ENCODE data around the gene TRIM72. TPM values are rescaled to one million over a fixed set of nuclear protein-coding genes. Genes with fewer than 3 reads are reported as not detected.

TRIM72 gene
- total RNA-seq, 4 donors from 2014 or later, result not detected

GRCh38 chr16:31187808-31188189 is 26.1 kb upstream of the TRIM72 start:
- no peaks in the 10 kb centered on the region for H3K9me3 ChIP-seq
- H3K27ac ChIP-seq, result no peak overlapping the region
- no peak overlapping the region for H3K4me3 ChIP-seq
- H3K36me3 ChIP-seq, result peaks cover 0 to 100% (median 4%) of the 10 kb centered on the region in 3 donors
- TF ChIP-seq CTCF (IDR thresholded peaks at IDR 0.05) (no peak), POLR2A (IDR thresholded peaks at IDR 0.05) (no peak)
- no peaks in the 10 kb centered on the region for H3K27me3 ChIP-seq
- DNase-seq, result no peak
- H3K4me1 ChIP-seq, result peaks cover 0 to 14% (median 3%) of the 10 kb centered on the region in 4 donors

GRCh38 chr16:31188450-31189411 is 25.2 kb upstream of the TRIM72 start:
- Histone ChIP-seq H3K9me3 (no peaks in the 10 kb centered on the region), H3K27me3 (no peaks in the 10 kb centered on the region), H3K4me1 (peaks cover 0 to 5% (median 0%) of the 10 kb centered on the region in 4 donors), H3K36me3 (peaks cover 0 to 100% (median 4%) of the 10 kb centered on the region in 3 donors), H3K27ac (no peak overlapping the region), H3K4me3 (no peak overlapping the region)
- TF ChIP-seq POLR2A (IDR thresholded peaks at IDR 0.05) (no peak), CTCF (IDR thresholded peaks at IDR 0.05) (no peak)
- DNase-seq, result no peak

GRCh38 chr16:31189412-31189778 is 24.5 kb upstream of the TRIM72 start:
- Histone ChIP-seq H3K4me1 (no peaks in the 10 kb centered on the region), H3K27me3 (no peaks in the 10 kb centered on the region), H3K27ac (no peak overlapping the region), H3K4me3 (no peak overlapping the region), H3K9me3 (no peaks in the 10 kb centered on the region), H3K36me3 (peaks cover 0 to 100% (median 4%) of the 10 kb centered on the region in 3 donors)
- no peak for DNase-seq
- TF ChIP-seq POLR2A (IDR thresholded peaks at IDR 0.05) (no peak), CTCF (IDR thresholded peaks at IDR 0.05) (no peak)

- Histone ChIP-seq H3K9me3 (no peaks in the 10 kb centered on the region), H3K27ac (no peak overlapping the region), H3K27me3 (no peaks in the 10 kb centered on the region), H3K4me3 (no peak overlapping the region), H3K36me3 (peaks cover 0 to 100% (median 4%) of the 10 kb centered on the region in 3 donors), H3K4me1 (no peaks in the 10 kb centered on the region)
- TF ChIP-seq CTCF (IDR thresholded peaks at IDR 0.05), result no peak
- TF ChIP-seq POLR2A (IDR thresholded peaks at IDR 0.05), result no peak
- DNase-seq, result no peak
These were observed 23.9 kb upstream of the TRIM72 start for GRCh38 chr16:31190061-31190460.

GRCh38 chr16:31190818-31191444 is 23.0 kb upstream of the TRIM72 start:
- Histone ChIP-seq H3K4me1 (no peaks in the 10 kb centered on the region), H3K27ac (no peak overlapping the region), H3K27me3 (no peaks in the 10 kb centered on the region), H3K36me3 (peaks cover 0 to 100% (median 4%) of the 10 kb centered on the region in 3 donors), H3K4me3 (no peak overlapping the region), H3K9me3 (no peaks in the 10 kb centered on the region)
- TF ChIP-seq POLR2A (IDR thresholded peaks at IDR 0.05) (no peak), CTCF (IDR thresholded peaks at IDR 0.05) (no peak)
- DNase-seq, result no peak

Data from Peyer's patch (tissue), 4 donors.